Stimulated activated CD4-positive, alpha-beta T cell treated with anti-CD3 and anti-CD28 coated beads, Interleukin-4, amount 100 ng/mL, for 1 hour (primary cell): ENCODE results near the gene TMEM106A.
"Not testable (repeated sequence)": the region's sequence is repeated elsewhere in the genome, so short reads cannot be mapped to it uniquely, and the experiment has no call there.

Experiments used
- DNase-seq: peaks from one replicate; pipeline ENCODE4 v3.0.0-alpha.2; 2020

TMEM106A gene

DNA sequence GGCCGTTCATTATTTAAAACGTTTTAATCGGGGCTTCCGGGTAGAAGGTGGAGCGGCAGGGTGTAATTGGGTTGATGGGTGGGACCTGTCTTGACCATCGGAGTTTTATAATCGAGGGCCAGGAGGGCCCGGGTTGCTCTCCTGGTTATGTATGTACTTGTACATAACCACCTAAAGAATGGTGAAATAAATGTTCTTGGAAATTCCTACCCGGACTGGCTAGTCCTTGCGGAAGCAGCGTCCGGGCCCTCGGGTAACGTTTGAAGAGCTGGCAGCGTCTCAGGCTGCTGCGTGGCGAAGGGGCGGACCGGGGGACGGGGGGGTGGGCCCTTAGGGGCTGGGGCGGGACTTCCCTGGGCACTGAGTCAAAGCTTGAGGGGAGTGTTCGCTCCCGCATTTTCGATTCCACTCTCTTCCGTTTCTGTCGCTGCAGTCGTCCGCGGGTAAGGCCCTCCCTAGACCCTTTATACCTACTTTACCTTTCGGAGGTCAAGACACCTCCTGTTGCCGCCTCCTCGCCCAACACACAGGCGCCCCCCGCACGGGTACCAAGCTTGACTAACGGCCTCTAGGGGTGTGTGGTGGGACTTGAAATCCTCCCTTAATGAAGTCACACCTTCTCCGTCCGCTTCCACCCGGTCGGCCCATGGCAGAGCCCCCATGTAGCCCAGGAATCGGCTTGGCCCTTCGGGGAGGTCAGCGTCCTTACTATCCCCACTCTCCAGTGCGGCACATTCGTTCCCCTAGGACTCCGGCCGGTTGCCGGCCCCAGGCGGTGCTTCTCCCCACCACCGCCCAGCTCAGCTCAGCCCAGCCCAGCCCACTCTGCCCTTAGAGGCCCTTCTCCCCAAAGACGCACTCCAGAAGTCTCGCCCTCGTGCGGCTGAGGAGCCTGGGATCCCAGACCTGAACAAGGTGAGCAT, at the start of gene TMEM106A:
Gene TMEM106A (plus strand): TSS at position 396 of the 923 bp plus-strand sequence. CDS start 1,167 bp downstream, outside the sequence.
- DNase-seq, result peak; percentile 74

DNA sequence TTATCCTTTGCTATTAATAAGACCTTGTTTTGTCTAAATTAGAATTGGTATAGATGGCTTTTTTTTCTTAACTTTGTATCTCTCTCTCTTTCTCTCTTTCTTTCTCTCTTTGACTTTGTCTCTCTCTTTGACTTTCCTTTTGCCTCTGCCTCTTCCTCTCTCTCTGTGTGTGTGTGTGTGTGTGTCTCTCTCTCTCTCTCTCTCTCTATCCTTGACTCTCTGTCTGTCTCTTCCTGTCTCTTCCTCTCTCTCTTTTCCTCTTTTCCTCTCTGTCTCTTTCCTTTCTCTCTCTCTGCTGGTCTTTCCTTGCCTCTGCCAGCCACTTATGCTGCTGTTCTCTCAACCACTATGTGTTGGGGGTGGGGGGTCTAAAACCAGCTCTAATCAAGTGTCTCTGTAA, 45.7 kb upstream of the TMEM106A start:
- not testable (repeated sequence) for DNase-seq

DNA sequence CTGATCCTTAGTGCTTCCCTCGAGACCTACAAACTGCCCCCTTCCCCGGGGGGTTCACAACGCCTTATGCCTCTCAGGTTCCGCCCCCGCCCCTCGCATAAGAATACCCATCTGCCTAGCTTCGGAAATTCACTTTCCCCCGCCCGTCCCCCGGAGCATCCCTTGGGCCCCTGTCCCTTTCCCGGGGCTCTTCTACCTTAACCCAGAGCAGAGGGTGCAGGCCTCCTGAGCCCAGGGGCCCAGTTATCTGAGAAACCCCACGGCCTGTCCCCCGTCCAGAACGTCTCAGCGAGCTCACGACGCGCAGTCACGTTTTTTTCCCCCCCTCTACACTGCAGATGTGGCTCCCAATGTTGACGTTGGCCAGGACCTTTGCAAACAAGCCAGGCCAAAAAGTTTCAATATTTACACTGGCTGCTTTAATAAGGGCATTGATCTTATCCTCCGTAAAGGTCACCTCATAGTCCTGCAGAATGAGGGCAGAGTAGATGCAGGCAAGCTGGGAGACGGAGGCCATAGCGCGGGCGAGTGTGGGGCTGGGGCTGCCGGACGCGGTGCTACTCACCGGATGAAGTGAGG, 42.0 kb upstream of the TMEM106A start:
- DNase-seq, result peak; percentile 13

DNA sequence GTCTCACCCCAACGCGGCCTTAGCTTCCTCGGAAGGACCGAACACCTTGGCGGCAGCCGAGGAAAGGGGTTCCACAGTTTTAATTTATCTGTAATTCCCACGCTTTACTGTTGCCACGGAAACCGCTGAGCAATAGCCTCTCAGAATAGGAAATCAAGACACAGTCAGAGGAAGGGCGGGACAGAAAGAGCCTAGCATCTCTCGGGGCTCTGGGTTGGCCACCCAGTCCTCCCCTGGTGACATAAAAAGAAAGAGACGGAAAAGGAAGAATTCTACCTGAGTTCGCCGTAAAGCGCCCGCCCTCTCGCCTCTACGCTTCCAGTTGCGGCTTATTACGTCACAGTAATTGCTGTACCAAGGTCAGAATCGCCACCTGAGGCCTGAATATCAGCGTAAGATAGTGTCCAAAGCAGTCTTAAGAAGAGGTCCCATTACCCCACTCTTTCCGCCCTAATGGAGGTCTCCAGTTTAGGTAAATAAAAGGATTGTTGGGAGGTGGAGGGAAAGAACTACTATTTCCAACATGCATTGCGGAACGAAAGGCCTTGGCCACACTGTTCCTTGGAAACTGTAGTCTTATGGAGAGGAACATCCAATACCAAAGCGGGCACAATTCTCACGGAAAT, 41.4 kb upstream of the TMEM106A start:
- DNase-seq, result peak; percentile 83

GRCh38 chr17:43170766-43171585, 40.7 kb upstream of the TMEM106A start, which contains the start of gene NBR1:
Gene NBR1, plus strand, starts transcription at chr17:43171214. Its CDS starts 4,586 bp downstream, at chr17:43175800.
- DNase-seq, result peak; percentile 90

- no peak for DNase-seq
These were observed 39.8 kb upstream of the TMEM106A start for GRCh38 chr17:43171586-43172487.

DNA sequence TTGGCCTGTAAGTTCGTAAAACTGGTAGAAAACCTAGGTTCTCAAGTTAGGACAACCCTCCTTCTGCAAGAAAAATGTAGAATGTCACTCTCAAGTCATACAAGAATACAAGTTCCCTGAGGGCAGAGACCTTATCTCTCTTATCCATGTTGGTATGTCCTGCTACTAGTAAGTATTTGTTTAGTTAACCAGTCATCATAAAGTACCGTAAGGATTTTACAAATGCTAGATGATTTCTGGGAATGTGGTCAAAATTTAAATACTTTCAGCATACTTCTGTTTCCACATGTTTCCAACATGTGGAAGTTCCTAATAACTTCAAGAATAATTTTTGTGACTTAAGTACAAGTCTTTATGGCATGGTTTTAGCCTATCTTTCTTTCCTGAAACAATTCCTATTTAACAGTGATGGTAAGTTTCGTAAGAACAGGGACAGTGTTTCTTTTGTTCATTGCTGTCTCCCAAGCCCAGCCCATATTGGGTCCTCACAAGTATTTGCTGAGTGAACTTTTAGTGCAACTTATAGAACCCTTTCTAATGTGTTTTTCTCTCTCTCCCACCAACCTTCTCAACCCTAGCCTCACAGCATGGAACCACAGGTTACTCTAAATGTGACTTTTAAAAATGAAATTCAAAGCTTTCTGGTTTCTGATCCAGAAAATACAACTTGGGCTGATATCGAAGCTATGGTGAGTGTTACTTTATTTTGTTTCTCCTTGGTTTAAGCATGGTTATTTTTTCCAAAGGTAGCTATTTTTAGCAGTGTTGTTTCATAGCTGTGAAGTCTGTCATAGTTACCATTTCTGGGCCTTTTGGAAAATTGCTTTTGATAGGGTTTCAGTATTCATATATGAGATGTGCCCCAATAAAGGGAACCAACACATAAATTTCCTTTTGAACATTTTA, 36.2 kb upstream of the TMEM106A start:
- no peak for DNase-seq

DNA sequence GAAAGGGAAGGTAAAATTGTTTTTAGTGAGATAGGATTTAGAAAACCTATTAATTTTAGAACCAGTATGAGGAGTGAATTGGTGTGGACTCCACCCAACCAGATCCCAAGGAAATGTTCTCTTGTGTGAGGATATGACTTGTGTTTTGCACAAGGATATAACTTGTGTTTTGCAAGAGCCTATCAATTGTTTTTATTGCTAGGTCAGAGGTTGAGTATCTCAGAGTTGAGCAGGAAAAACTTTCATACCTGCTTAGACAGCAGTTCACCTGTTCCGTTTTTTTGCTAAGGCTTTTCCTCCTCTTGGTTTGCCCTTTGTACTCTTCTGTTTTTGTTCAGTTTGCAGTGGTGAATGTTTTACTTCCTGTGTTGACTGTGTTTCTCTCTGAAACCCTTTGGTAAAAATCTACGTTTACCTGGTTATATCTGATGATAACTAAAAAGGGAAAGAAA, 35.5 kb upstream of the TMEM106A start:
- DNase-seq, result no peak

GRCh38 chr17:43183921-43184320, 27.8 kb upstream of the TMEM106A start:
- DNase-seq, result no peak

DNA sequence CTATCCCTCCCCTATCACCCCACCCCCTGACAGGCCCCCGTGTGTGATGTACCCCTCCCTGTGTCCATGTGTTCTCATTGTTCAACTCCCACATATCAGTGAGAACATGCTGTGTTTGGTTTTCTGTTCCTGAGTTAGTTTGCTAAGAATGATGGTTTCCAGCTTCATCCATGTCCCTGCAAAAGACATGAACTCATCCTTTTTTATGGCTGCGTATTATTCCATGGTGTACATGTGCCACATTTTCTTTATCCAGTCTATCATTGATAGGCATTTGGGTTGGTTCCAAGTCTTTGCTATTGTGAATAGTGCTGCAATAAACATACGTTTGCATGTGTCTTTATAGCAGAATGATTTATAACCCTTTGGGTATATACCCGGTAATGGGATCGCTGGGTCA, 25.0 kb upstream of the TMEM106A start:
- DNase-seq, result not testable (repeated sequence)

DNA sequence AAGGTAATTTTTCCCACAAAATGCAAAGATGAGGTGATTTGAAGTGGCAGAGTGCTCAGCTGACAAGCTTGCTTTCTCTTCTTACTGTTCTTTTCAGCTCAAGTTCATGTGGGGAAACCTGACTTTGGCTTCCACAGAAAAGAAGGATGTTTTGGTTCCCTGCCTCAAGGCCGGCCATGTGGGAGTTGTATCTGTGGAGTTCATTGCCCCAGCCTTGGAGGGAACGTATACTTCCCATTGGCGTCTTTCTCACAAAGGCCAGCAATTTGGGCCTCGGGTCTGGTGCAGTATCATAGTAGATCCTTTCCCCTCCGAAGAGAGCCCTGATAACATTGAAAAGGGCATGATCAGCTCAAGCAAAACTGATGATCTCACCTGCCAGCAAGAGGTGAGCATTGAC, 18.4 kb upstream of the TMEM106A start:
- DNase-seq, result no peak

GRCh38 chr17:43199633-43200032, 12.0 kb upstream of the TMEM106A start:
- DNase-seq, result no peak

DNA sequence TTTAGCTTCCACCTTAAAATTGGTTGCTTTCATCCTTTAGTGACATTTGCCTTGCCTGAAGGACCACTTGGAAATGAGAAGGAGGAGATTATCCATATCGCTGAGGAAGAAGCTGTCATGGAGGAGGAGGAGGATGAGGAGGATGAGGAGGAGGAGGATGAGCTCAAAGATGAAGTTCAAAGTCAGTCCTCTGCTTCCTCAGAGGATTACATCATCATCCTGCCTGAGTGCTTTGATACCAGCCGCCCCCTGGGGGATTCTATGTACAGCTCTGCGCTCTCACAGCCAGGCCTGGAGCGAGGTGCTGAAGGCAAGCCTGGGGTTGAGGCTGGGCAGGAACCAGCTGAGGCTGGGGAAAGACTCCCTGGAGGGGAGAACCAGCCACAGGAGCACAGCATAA, 11.5 kb upstream of the TMEM106A start:
- no peak for DNase-seq

DNA sequence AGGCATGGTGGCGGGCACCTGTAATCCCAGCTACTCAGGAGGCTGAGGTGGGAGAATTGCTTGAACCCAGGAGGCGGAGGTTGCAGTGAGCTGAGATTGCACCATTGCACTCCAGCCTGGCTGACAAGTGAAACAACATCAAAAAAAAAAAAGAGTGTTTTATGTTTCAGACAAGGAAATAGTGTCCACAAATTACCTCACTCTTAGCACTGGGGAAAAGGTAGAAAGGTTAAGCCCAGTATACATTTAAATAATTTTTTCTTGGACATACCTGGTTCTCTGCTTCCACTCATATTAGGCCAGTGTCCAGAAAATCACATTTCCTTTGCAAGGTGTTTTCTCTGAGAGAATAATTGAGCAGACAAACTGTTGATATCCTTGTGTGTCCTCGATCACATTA, 8.7 kb upstream of the TMEM106A start:
- not testable (repeated sequence) for DNase-seq

- DNase-seq, result no peak
These were observed 1.1 kb upstream of the TMEM106A start for GRCh38 chr17:43210576-43210975.

DNA sequence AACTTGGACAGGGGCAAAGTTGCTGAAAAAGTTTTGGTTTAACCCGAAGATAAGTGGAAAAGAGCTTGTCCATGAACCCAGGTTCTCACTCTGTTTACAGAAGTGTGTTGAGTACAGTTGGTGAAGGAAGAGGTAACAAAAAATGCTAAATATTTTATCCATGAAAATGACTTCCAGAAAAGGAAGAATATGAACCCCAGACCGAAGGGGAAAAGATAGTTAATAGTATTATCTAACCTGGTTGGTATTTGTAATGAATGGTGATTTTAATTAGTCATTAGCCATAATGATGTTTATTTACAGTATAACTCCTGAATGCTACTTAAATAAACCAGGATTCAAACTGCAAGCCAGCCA, 574 bp upstream of the TMEM106A start:
- no peak for DNase-seq

- no peak for DNase-seq
These were observed 1.2 kb downstream of the TMEM106A start for GRCh38 chr17:43212641-43213490.

GRCh38 chr17:43213545-43213944, 1.9 kb downstream of the TMEM106A start:
- no peak for DNase-seq

DNA sequence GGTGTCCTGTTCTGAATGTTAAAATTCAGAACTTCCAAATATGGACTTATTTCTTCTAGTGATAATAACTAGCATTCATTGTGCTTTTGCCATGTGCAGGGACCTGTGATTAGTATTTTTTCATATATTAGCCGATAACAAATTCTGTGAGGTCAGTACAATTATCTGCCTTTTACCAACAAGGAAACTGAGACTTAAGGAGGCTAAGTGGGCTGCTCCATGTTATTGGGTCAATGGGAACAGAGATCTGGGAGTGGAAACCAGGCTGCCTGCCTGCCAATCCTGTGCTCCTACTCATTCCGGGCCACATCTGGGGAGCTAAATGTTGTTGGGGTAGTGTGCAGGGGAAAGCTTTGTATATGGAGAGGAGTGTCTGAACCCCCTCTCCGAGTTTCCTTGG, 3.7 kb downstream of the TMEM106A start:
- DNase-seq, result no peak

DNA sequence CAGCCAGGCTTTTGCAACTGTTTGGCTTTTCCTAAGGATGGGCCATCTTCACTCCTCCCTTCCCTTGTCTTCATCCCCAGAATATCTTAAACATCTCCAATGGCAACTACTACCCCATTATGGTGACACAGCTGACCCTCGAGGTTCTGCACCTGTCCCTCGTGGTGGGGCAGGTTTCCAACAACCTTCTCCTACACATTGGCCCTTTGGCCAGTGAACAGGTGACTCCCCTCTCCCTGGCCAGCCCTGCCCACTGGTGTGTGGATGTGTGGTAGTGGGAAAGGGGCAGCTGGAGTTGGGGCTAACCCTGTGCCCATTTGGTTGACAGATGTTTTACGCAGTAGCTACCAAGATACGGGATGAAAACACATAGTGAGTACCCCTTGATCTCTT, 4.7 kb downstream of the TMEM106A start:
- no peak for DNase-seq
